ENCODE results near the gene DMAC2L.

DMAC2L gene

DNA sequence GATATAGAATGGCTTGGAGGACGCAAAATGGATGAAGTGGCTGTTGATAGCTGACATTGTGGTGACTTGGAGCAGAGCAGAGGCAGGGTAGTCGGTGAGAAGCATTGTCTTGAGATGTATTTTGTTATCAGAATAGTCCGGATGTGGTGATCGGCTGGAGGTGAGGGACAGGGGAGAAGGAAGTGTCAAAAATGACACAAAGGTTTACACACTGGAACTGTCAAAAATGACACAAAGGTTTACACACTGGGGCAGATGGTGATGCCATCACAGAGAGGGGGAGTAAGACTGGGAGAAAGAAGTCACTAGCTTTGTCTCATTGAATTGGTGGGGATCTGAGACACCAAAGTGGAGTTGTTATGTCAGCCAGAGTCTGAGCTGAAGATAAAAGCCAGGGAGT, 54.5 kb downstream of the DMAC2L start:
- Histone ChIP-seq H2AFZ (ENCODE audit: low read depth, low read length, severe bottlenecking) (no peak overlapping the region), H4K20me1 (ENCODE audit: low read depth, low read length) (no peaks in the 10 kb centered on the region), H3K4me2 (ENCODE audit: low read depth, low read length, poor library complexity, severe bottlenecking) (no peak overlapping the region), H3K9ac (ENCODE audit: low read length) (no peak overlapping the region), H3K36me3 (ENCODE audit: low read length) (no peaks in the 10 kb centered on the region), H3F3A (ENCODE audit: insufficient read depth) (no peaks in the 10 kb centered on the region), H3K9me2 (replicated peaks; ENCODE audit: insufficient read depth, low read length) (no peaks in the 10 kb centered on the region), H3K27me3 (ENCODE audit: low read length) (no peaks in the 10 kb centered on the region), H3K79me2 (ENCODE audit: insufficient read depth, low read length) (no peaks in the 10 kb centered on the region), H3K27ac (ENCODE audit: low read depth, low read length) (no peak overlapping the region), H3K9me3 (ENCODE audit: insufficient read depth, low read length) (no peaks in the 10 kb centered on the region), H3K4me3 (ENCODE audit: insufficient read depth, low read length, poor library complexity, severe bottlenecking) (no peak overlapping the region)
- no peak for TF ChIP-seq EZH2phosphoT487 (conservative IDR thresholded peaks at IDR 0.05; ENCODE audit: low read length)
- TF ChIP-seq, protein P1, sequence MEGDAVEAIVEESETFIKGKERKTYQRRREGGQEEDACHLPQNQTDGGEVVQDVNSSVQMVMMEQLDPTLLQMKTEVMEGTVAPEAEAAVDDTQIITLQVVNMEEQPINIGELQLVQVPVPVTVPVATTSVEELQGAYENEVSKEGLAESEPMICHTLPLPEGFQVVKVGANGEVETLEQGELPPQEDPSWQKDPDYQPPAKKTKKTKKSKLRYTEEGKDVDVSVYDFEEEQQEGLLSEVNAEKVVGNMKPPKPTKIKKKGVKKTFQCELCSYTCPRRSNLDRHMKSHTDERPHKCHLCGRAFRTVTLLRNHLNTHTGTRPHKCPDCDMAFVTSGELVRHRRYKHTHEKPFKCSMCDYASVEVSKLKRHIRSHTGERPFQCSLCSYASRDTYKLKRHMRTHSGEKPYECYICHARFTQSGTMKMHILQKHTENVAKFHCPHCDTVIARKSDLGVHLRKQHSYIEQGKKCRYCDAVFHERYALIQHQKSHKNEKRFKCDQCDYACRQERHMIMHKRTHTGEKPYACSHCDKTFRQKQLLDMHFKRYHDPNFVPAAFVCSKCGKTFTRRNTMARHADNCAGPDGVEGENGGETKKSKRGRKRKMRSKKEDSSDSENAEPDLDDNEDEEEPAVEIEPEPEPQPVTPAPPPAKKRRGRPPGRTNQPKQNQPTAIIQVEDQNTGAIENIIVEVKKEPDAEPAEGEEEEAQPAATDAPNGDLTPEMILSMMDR (IDR thresholded peaks at IDR 0.05; ENCODE audit: insufficient read depth, low read length, poor library complexity, severe bottlenecking): no peak

DNA sequence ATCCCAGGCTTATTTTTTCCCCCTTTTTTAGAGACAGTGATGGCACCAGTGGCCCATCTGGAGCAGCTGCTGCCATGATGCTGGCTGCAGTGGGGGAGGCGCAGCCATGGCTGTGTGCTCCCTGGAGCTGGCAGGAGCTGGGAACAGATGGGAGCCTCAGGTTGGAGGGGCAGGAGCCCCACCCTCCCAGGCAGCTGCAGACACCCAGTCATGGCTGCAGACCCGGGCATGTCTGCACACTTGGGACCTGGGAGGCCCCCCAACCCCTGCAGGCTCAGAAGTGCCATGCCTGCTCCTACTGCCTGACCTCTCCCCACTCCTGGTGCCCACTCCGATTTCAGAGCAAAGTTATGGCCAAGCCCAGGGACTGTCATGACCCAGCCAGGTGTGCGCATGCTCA, 59.4 kb downstream of the DMAC2L start:
- Histone ChIP-seq H3K79me2 (ENCODE audit: insufficient read depth, low read length) (no peaks in the 10 kb centered on the region), H3F3A (ENCODE audit: insufficient read depth) (no peaks in the 10 kb centered on the region), H3K27me3 (ENCODE audit: low read length) (no peaks in the 10 kb centered on the region), H3K36me3 (ENCODE audit: low read length) (no peaks in the 10 kb centered on the region), H3K27ac (ENCODE audit: low read depth, low read length) (no peak overlapping the region), H3K4me3 (ENCODE audit: insufficient read depth, low read length, poor library complexity, severe bottlenecking) (no peak overlapping the region), H3K9me3 (ENCODE audit: insufficient read depth, low read length) (no peaks in the 10 kb centered on the region), H3K9me2 (replicated peaks; ENCODE audit: insufficient read depth, low read length) (no peaks in the 10 kb centered on the region), H4K20me1 (ENCODE audit: low read depth, low read length) (no peaks in the 10 kb centered on the region), H3K9ac (ENCODE audit: low read length) (no peak overlapping the region), H2AFZ (ENCODE audit: low read depth, low read length, severe bottlenecking) (no peak overlapping the region), H3K4me2 (ENCODE audit: low read depth, low read length, poor library complexity, severe bottlenecking) (no peak overlapping the region)
- TF ChIP-seq, protein P1 (IDR thresholded peaks at IDR 0.05; ENCODE audit: insufficient read depth, low read length, poor library complexity, severe bottlenecking): no peak

DNA sequence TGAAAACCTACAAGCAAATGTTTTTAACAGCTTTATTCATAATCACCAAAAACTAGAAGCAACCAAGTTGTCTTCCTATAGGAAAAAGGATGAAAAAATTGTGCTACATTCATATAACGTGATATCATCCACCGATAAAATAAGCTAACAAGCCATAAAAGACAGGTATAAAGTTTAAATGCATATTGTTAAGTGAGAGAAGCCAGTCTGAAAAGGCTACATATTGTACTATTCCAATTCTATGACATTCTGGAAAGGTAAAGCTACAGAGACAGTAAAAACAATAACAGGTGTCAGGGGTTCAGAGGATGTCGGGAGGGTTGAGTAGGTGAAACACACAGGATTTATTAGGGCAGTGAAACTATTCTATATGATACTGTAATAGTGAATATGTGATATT, 61.8 kb downstream of the DMAC2L start:
- Histone ChIP-seq H3K9me2 (replicated peaks; ENCODE audit: insufficient read depth, low read length) (no peaks in the 10 kb centered on the region), H4K20me1 (ENCODE audit: low read depth, low read length) (no peaks in the 10 kb centered on the region), H3F3A (ENCODE audit: insufficient read depth) (no peaks in the 10 kb centered on the region), H3K4me3 (ENCODE audit: insufficient read depth, low read length, poor library complexity, severe bottlenecking) (no peak overlapping the region), H3K9me3 (ENCODE audit: insufficient read depth, low read length) (no peaks in the 10 kb centered on the region), H3K4me2 (ENCODE audit: low read depth, low read length, poor library complexity, severe bottlenecking) (no peak overlapping the region), H3K79me2 (ENCODE audit: insufficient read depth, low read length) (no peaks in the 10 kb centered on the region), H3K36me3 (ENCODE audit: low read length) (no peaks in the 10 kb centered on the region), H3K27me3 (ENCODE audit: low read length) (no peaks in the 10 kb centered on the region), H2AFZ (ENCODE audit: low read depth, low read length, severe bottlenecking) (no peak overlapping the region), H3K9ac (ENCODE audit: low read length) (no peak overlapping the region), H3K27ac (ENCODE audit: low read depth, low read length) (no peak overlapping the region)
- TF ChIP-seq, protein P1 (IDR thresholded peaks at IDR 0.05; ENCODE audit: insufficient read depth, low read length, poor library complexity, severe bottlenecking): no peak
- no peak for TF ChIP-seq EZH2phosphoT487 (conservative IDR thresholded peaks at IDR 0.05; ENCODE audit: low read length)

DNA sequence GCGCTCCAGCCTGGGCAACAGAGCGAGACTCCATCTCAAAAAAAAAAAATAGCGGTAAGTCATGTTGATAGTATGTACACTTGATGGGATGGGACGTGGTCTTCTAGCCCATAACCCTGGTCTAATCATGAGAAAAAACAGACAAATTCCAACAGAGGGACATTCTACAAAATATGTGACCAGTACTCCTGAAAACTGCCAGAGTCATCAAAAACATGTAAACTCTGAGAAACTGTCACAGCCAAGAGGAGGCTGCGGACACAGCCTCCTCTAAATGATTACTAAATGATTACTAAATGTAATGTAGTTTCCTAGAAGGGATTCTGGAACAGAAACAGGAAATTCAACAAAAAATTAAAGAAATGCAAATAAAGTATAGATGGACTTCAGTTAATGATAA, 63.6 kb downstream of the DMAC2L start:
- no peaks in the 10 kb centered on the region for H3K36me3 ChIP-seq (ENCODE audit: low read length)
- no peaks in the 10 kb centered on the region for H3K9me3 ChIP-seq (ENCODE audit: insufficient read depth, low read length)
- no peak overlapping the region for H2AFZ ChIP-seq (ENCODE audit: low read depth, low read length, severe bottlenecking)
- no peak overlapping the region for H3K9ac ChIP-seq (ENCODE audit: low read length)
- no peak overlapping the region for H3K4me3 ChIP-seq (ENCODE audit: insufficient read depth, low read length, poor library complexity, severe bottlenecking)
- H3K27me3 ChIP-seq (ENCODE audit: low read length): no peaks in the 10 kb centered on the region
- H3K79me2 ChIP-seq (ENCODE audit: insufficient read depth, low read length): no peaks in the 10 kb centered on the region
- no peaks in the 10 kb centered on the region for H3K9me2 ChIP-seq (replicated peaks; ENCODE audit: insufficient read depth, low read length)
- H4K20me1 ChIP-seq (ENCODE audit: low read depth, low read length): no peaks in the 10 kb centered on the region
- no peak overlapping the region for H3K27ac ChIP-seq (ENCODE audit: low read depth, low read length)
- no peaks in the 10 kb centered on the region for H3F3A ChIP-seq (ENCODE audit: insufficient read depth)
- TF ChIP-seq EZH2phosphoT487 (conservative IDR thresholded peaks at IDR 0.05; ENCODE audit: low read length): no peak
- TF ChIP-seq, protein P1 (IDR thresholded peaks at IDR 0.05; ENCODE audit: insufficient read depth, low read length, poor library complexity, severe bottlenecking): no peak
- no peak overlapping the region for H3K4me2 ChIP-seq (ENCODE audit: low read depth, low read length, poor library complexity, severe bottlenecking)
